ENCODE measurements around the gene PARD3B. TPM values are rescaled to one million over a fixed set of nuclear protein-coding genes. Genes with fewer than 3 reads are reported as not detected.

The PARD3B gene
- total RNA-seq, 1 donor from 2014 or later: 23.8 TPM

GRCh38 chr2:205070889-205071288 lies 525.6 kb downstream of the PARD3B start:
- no peaks in the 10 kb centered on the region for H3K4me1 ChIP-seq
- H3K36me3 ChIP-seq: no peaks in the 10 kb centered on the region
- intact Hi-C loops (cut with DNase I): no loop called here
- H3K27ac ChIP-seq: no peak overlapping the region
- H3K27me3 ChIP-seq (ENCODE audit: low read depth): no peaks in the 10 kb centered on the region
- TF ChIP-seq CTCF (IDR thresholded peaks at IDR 0.05): no peak
- ATAC-seq (no peak), DNase-seq (no peak)
- H3K4me3 ChIP-seq: no peak overlapping the region
- H3K9me3 ChIP-seq: no peaks in the 10 kb centered on the region

DNA sequence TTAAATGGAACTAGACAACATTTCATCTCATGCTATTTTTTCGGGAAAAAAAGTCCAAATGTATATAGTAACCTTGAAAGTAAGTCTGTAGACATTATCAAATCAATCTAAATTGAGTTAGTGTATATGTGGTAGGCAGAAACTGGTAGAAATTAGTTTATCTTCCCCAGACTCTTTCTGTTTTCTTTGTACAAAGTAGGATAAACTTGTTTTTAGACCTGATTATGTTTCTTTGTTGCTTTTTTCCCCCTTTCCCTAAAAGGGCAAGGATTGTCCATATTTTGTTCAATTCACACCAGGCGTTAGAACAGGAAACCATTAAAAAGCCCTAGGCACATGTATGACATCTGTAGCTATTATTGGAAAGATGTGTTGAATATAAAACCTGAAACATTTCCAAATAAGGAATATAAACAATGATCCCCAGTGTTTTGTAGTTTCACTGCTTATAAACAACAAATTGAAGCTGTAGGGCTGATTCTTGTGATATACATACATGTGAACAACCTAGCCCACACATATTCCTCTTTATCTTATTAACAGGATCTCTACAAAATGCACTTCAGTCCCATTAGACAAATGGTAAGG lies 528.3 kb downstream of the PARD3B start:
- H3K4me1 ChIP-seq: no peaks in the 10 kb centered on the region
- no peak overlapping the region for H3K27ac ChIP-seq
- no peak for ATAC-seq
- no peaks in the 10 kb centered on the region for H3K9me3 ChIP-seq
- H3K27me3 ChIP-seq (ENCODE audit: low read depth): no peaks in the 10 kb centered on the region
- no peak for DNase-seq
- intact Hi-C loops (cut with DNase I): no loop called here
- H3K4me3 ChIP-seq: no peak overlapping the region
- no peaks in the 10 kb centered on the region for H3K36me3 ChIP-seq
- no peak for TF ChIP-seq CTCF (IDR thresholded peaks at IDR 0.05)

GRCh38 chr2:205076405-205076804 lies 531.1 kb downstream of the PARD3B start:
- no peak for DNase-seq
- intact Hi-C loops (cut with DNase I): no loop called here

GRCh38 chr2:205077159-205077558 lies 531.9 kb downstream of the PARD3B start:
- H3K4me3 ChIP-seq: no peak overlapping the region
- no peak overlapping the region for H3K27ac ChIP-seq
- H3K9me3 ChIP-seq: no peaks in the 10 kb centered on the region
- intact Hi-C loops (cut with DNase I): no loop called here
- no peaks in the 10 kb centered on the region for H3K27me3 ChIP-seq (ENCODE audit: low read depth)
- no peak for DNase-seq
- ATAC-seq: no peak
- H3K36me3 ChIP-seq: no peaks in the 10 kb centered on the region
- TF ChIP-seq CTCF (IDR thresholded peaks at IDR 0.05): no peak
- no peaks in the 10 kb centered on the region for H3K4me1 ChIP-seq

More at GRCh38 chr2:205076405-205076804, 531.1 kb downstream of the PARD3B start:
- Histone ChIP-seq H3K4me1 (no peaks in the 10 kb centered on the region), H3K27ac (no peak overlapping the region), H3K9me3 (no peaks in the 10 kb centered on the region), H3K4me3 (no peak overlapping the region), H3K27me3 (ENCODE audit: low read depth) (no peaks in the 10 kb centered on the region), H3K36me3 (no peaks in the 10 kb centered on the region)
- TF ChIP-seq CTCF (IDR thresholded peaks at IDR 0.05): no peak
- ATAC-seq: no peak

GRCh38 chr2:205078762-205079161 lies 533.5 kb downstream of the PARD3B start:
- ATAC-seq (no peak), DNase-seq (peak; percentile 24)
- Histone ChIP-seq H3K27me3 (ENCODE audit: low read depth) (no peaks in the 10 kb centered on the region), H3K4me1 (no peaks in the 10 kb centered on the region), H3K9me3 (no peaks in the 10 kb centered on the region), H3K27ac (no peak overlapping the region), H3K36me3 (no peaks in the 10 kb centered on the region), H3K4me3 (no peak overlapping the region)
- no peak for TF ChIP-seq CTCF (IDR thresholded peaks at IDR 0.05)
- intact Hi-C loops (cut with DNase I): no loop called here

Measured in lower lobe of right lung (tissue), 2 donors.